ENCODE results near the gene MRPL14. TPM values are rescaled to one million over a fixed set of nuclear protein-coding genes. Genes with fewer than 3 reads are reported as not detected.

Gene MRPL14
- total and polyA plus RNA-seq, 4 donors = 24.6 to 40.3 (median 32.0) TPM

DNA sequence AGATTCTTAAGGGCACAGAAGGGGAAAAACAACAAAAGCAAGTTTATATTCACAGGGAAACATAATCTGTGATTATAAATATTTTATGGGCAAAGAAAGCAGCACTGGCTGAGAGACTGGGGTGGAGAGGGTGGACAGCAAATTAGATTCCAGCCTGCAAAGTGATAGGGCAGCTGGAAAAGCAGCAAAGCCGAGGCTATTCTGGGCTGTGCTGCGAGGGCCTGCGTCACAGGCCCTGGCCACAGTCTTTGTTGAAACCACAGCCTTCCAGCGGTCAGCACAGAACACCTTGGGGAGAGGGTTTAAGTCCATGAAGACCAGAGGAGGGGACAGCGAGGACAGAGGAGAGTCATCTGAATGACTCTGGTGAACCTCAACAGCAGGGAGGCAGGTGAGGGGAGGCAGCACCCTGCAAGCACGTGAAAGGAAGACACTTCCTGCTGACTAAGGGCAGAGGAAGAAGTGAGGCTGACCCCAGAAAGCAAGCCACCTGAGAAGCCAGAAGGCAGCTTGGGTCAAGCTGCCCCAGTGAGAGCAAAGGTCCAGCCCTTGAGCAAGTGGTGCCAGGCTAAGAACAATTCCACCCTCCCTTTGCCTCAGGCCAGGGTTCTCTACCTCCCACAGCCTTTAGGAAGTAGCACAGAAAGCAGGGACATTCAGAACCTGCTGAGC is 17.1 kb downstream of the MRPL14 start:
- intact Hi-C loops (cut with DNase I) = no loop called here

GRCh38 chr6:44109212-44109611 is 18.0 kb downstream of the MRPL14 start:
- no peaks in the 10 kb centered on the region for H3K9me3 ChIP-seq (ENCODE audit: control insufficient read depth, low read length)
- no peak overlapping the region for H3K4me3 ChIP-seq (ENCODE audit: low read length in 2 of 2)
- H3K27ac ChIP-seq (ENCODE audit: low read depth in 1 of 2, low read length in 2 of 2) = no peak overlapping the region
- no peak for ATAC-seq (ENCODE audit: low FRiP score)
- 84 to 88% methylated on average over 10 of the region's 10 CpGs for WGBS, 2 donors
- H3K27me3 ChIP-seq (ENCODE audit: control insufficient read depth in 1 of 2, insufficient read depth in 2 of 2, low read length in 1 of 2) = no peaks in the 10 kb centered on the region
- DNase-seq = no peak
- H3K36me3 ChIP-seq (ENCODE audit: control insufficient read depth in 1 of 2, insufficient read depth in 2 of 2, low read length in 1 of 2) = peaks cover 2 to 4% of the 10 kb centered on the region in 2 donors
- intact Hi-C loops (cut with DNase I) = no loop called here
- no peaks in the 10 kb centered on the region for H3K4me1 ChIP-seq (ENCODE audit: control insufficient read depth in 1 of 2, insufficient read depth in 2 of 2, low read length in 2 of 2)

More for the DNA sequence above, 17.1 kb downstream of the MRPL14 start:
- Histone ChIP-seq H3K4me3 (ENCODE audit: low read length in 2 of 2) (no peak overlapping the region), H3K4me1 (ENCODE audit: control insufficient read depth in 1 of 2, insufficient read depth in 2 of 2, low read length in 2 of 2) (no peaks in the 10 kb centered on the region), H3K36me3 (ENCODE audit: control insufficient read depth in 1 of 2, insufficient read depth in 2 of 2, low read length in 1 of 2) (peaks cover 2 to 4% of the 10 kb centered on the region in 2 donors), H3K27me3 (ENCODE audit: control insufficient read depth in 1 of 2, insufficient read depth in 2 of 2, low read length in 1 of 2) (no peaks in the 10 kb centered on the region), H3K9me3 (ENCODE audit: control insufficient read depth, low read length) (no peaks in the 10 kb centered on the region), H3K27ac (ENCODE audit: low read depth in 1 of 2, low read length in 2 of 2) (no peak overlapping the region)
- WGBS, 2 donors = 79 to 81% methylated on average over 6 of the region's 6 CpGs
- ATAC-seq (ENCODE audit: low FRiP score) (no peak), DNase-seq (no peak)

GRCh38 chr6:44108471-44108870 is 18.8 kb downstream of the MRPL14 start:
- DNase-seq (no peak), ATAC-seq (ENCODE audit: low FRiP score) (no peak)
- Histone ChIP-seq H3K9me3 (ENCODE audit: control insufficient read depth, low read length) (no peaks in the 10 kb centered on the region), H3K36me3 (ENCODE audit: control insufficient read depth in 1 of 2, insufficient read depth in 2 of 2, low read length in 1 of 2) (peaks cover 2% of the 10 kb centered on the region in 2 donors), H3K4me3 (ENCODE audit: low read length in 2 of 2) (no peak overlapping the region), H3K27me3 (ENCODE audit: control insufficient read depth in 1 of 2, insufficient read depth in 2 of 2, low read length in 1 of 2) (no peaks in the 10 kb centered on the region), H3K27ac (ENCODE audit: low read depth in 1 of 2, low read length in 2 of 2) (no peak overlapping the region), H3K4me1 (ENCODE audit: control insufficient read depth in 1 of 2, insufficient read depth in 2 of 2, low read length in 2 of 2) (no peaks in the 10 kb centered on the region)
- intact Hi-C loops (cut with DNase I) = no loop called here
- WGBS, 2 donors = 0 to 80% methylated on average over 1 of the region's 1 CpG

GRCh38 chr6:44107017-44107416 is 20.2 kb downstream of the MRPL14 start:
- intact Hi-C loops (cut with DNase I) = no loop called here
- DNase-seq (no peak), ATAC-seq (ENCODE audit: low FRiP score) (no peak)
- Histone ChIP-seq H3K36me3 (ENCODE audit: control insufficient read depth in 1 of 2, insufficient read depth in 2 of 2, low read length in 1 of 2) (peaks cover 0 to 2% of the 10 kb centered on the region in 2 donors), H3K27me3 (ENCODE audit: control insufficient read depth in 1 of 2, insufficient read depth in 2 of 2, low read length in 1 of 2) (no peaks in the 10 kb centered on the region), H3K4me1 (ENCODE audit: control insufficient read depth in 1 of 2, insufficient read depth in 2 of 2, low read length in 2 of 2) (no peaks in the 10 kb centered on the region), H3K9me3 (ENCODE audit: control insufficient read depth, low read length) (no peaks in the 10 kb centered on the region), H3K4me3 (ENCODE audit: low read length in 2 of 2) (no peak overlapping the region), H3K27ac (ENCODE audit: low read depth in 1 of 2, low read length in 2 of 2) (no peak overlapping the region)
- 96 to 98% methylated on average over 5 of the region's 5 CpGs for WGBS, 2 donors

- intact Hi-C loops (cut with DNase I) = no loop called here
- Histone ChIP-seq H3K27me3 (ENCODE audit: control insufficient read depth in 1 of 2, insufficient read depth in 2 of 2, low read length in 1 of 2) (no peaks in the 10 kb centered on the region), H3K4me1 (ENCODE audit: control insufficient read depth in 1 of 2, insufficient read depth in 2 of 2, low read length in 2 of 2) (no peaks in the 10 kb centered on the region), H3K36me3 (ENCODE audit: control insufficient read depth in 1 of 2, insufficient read depth in 2 of 2, low read length in 1 of 2) (peaks cover 0 to 2% of the 10 kb centered on the region in 2 donors), H3K27ac (ENCODE audit: low read depth in 1 of 2, low read length in 2 of 2) (no peak overlapping the region), H3K9me3 (ENCODE audit: control insufficient read depth, low read length) (no peaks in the 10 kb centered on the region), H3K4me3 (ENCODE audit: low read length in 2 of 2) (no peak overlapping the region)
- ATAC-seq (ENCODE audit: low FRiP score) (no peak), DNase-seq (no peak)
- WGBS, 2 donors = 88 to 89% methylated on average over 3 of the region's 3 CpGs
Observed at GRCh38 chr6:44105993-44106740, 21.1 kb downstream of the MRPL14 start.

- WGBS, 2 donors = 67 to 76% methylated on average over 7 of the region's 7 CpGs
- Histone ChIP-seq H3K36me3 (ENCODE audit: control insufficient read depth in 1 of 2, insufficient read depth in 2 of 2, low read length in 1 of 2) (peaks cover 0 to 2% of the 10 kb centered on the region in 2 donors), H3K27me3 (ENCODE audit: control insufficient read depth in 1 of 2, insufficient read depth in 2 of 2, low read length in 1 of 2) (no peaks in the 10 kb centered on the region), H3K27ac (ENCODE audit: low read depth in 1 of 2, low read length in 2 of 2) (no peak overlapping the region), H3K4me3 (ENCODE audit: low read length in 2 of 2) (no peak overlapping the region), H3K4me1 (ENCODE audit: control insufficient read depth in 1 of 2, insufficient read depth in 2 of 2, low read length in 2 of 2) (no peaks in the 10 kb centered on the region), H3K9me3 (ENCODE audit: control insufficient read depth, low read length) (no peaks in the 10 kb centered on the region)
- no peak for ATAC-seq (ENCODE audit: low FRiP score)
- DNase-seq = no peak
- intact Hi-C loops (cut with DNase I) = no loop called here
Observed at GRCh38 chr6:44105146-44105545, 22.1 kb downstream of the MRPL14 start.

DNA sequence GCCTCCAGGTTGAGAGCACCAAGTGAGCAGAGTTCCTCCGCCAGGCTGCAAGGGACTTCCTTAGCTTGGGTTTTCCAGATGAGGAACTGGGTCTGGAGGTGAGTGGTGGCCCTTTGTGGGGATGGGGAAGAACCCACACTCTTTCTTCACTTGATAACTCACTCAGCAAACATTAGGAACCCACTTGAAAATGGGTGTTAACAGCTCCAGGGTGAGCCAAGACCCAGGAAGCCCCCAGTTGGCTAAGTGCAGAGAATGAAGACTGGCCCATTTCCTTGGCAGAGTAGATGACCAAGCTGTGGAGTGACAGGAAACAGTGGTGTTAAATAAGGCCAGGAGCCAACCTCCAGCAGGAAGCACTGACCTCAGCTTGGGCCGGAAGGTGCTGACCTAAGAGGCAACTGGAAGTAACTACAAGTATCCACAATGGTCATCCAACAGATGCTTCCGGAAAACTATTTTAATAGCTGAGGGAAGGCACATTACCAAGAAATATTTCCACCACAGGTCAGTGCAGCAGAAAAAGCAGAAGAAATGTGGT is 22.7 kb downstream of the MRPL14 start:
- Histone ChIP-seq H3K27ac (ENCODE audit: low read depth in 1 of 2, low read length in 2 of 2) (no peak overlapping the region), H3K36me3 (ENCODE audit: control insufficient read depth in 1 of 2, insufficient read depth in 2 of 2, low read length in 1 of 2) (peaks cover 0 to under 1% of the 10 kb centered on the region in 2 donors), H3K4me3 (ENCODE audit: low read length in 2 of 2) (no peak overlapping the region), H3K27me3 (ENCODE audit: control insufficient read depth in 1 of 2, insufficient read depth in 2 of 2, low read length in 1 of 2) (no peaks in the 10 kb centered on the region), H3K9me3 (ENCODE audit: control insufficient read depth, low read length) (no peaks in the 10 kb centered on the region), H3K4me1 (ENCODE audit: control insufficient read depth in 1 of 2, insufficient read depth in 2 of 2, low read length in 2 of 2) (no peaks in the 10 kb centered on the region)
- DNase-seq (peak in 1 of 2 donors; percentile 68), ATAC-seq (ENCODE audit: low FRiP score) (peak; percentile 77)
- WGBS, 2 donors = 74 to 79% methylated on average over 3 of the region's 3 CpGs
- intact Hi-C loops (cut with DNase I) = no loop called here

DNA sequence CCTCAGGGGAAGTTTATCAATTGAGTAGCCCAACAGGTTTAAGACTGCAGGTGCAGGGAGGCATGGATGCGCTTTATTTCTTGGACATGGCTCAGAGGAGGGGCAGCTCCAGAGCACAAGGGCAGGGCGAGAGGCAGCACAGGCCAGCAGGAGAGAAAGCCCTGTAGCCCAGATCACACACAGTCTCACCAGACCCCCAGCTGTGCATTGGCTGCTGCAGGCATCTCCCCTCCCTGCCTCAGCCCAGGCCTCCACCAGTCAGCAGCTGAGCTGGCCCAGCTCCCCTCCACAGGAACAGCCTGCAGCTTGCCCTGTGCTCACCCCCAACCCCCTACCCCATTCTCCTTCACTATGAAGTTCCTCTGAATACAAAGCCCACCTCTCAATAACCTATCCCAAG is 24.7 kb downstream of the MRPL14 start:
- peak in 1 of 2 donors; percentile 48 for DNase-seq
- no peak for ATAC-seq (ENCODE audit: low FRiP score)
- H3K9me3 ChIP-seq (ENCODE audit: control insufficient read depth, low read length) = no peaks in the 10 kb centered on the region
- H3K4me1 ChIP-seq (ENCODE audit: control insufficient read depth in 1 of 2, insufficient read depth in 2 of 2, low read length in 2 of 2) = no peaks in the 10 kb centered on the region
- H3K27me3 ChIP-seq (ENCODE audit: control insufficient read depth in 1 of 2, insufficient read depth in 2 of 2, low read length in 1 of 2) = no peaks in the 10 kb centered on the region
- no peak overlapping the region for H3K27ac ChIP-seq (ENCODE audit: low read depth in 1 of 2, low read length in 2 of 2)
- WGBS, 2 donors = 96 to 97% methylated on average over 2 of the region's 2 CpGs
- no peak overlapping the region for H3K4me3 ChIP-seq (ENCODE audit: low read length in 2 of 2)
- intact Hi-C loops (cut with DNase I) = no loop called here
- H3K36me3 ChIP-seq (ENCODE audit: control insufficient read depth in 1 of 2, insufficient read depth in 2 of 2, low read length in 1 of 2) = no peaks in the 10 kb centered on the region

Measured in aorta (tissue), 5 donors.